ENCODE measurements around the gene LDB2. TPM values are rescaled to one million over a fixed set of nuclear protein-coding genes. Genes with fewer than 3 reads are reported as not detected.

The LDB2 gene
- total RNA-seq, 1 donor from 2014 or later = 4.9 TPM

GRCh38 chr4:16857425-16857824 lies 41.0 kb downstream of the LDB2 start:
- Histone ChIP-seq H3K79me2 (ENCODE audit: insufficient read depth, low read length) (no peaks in the 10 kb centered on the region), H4K20me1 (ENCODE audit: insufficient read depth, low read length) (no peaks in the 10 kb centered on the region), H2AFZ (ENCODE audit: low read depth, low read length) (no peak overlapping the region), H3K36me3 (ENCODE audit: insufficient read depth, low read length) (no peaks in the 10 kb centered on the region), H3K4me2 (ENCODE audit: low read length) (no peak overlapping the region), H3K4me1 (ENCODE audit: insufficient read depth, low read length) (peaks cover 36% of the 10 kb centered on the region), H3K9ac (ENCODE audit: low read length) (no peak overlapping the region), H3K27ac (ENCODE audit: low read depth, low read length) (no peak overlapping the region), H3K27me3 (ENCODE audit: insufficient read depth, low read length) (no peaks in the 10 kb centered on the region), H3K9me3 (ENCODE audit: insufficient read depth, low read depth, low read length) (no peaks in the 10 kb centered on the region), H3K4me3 (ENCODE audit: insufficient read depth, low read depth, low read length) (no peak overlapping the region)
- Mint-ChIP-seq H3K9me3 (ENCODE audit: unreplicated experiment) (no peaks in the 10 kb centered on the region), H3K27me3 (ENCODE audit: low read depth, unreplicated experiment) (no peaks in the 10 kb centered on the region), H3K4me3 (ENCODE audit: unreplicated experiment) (no peak overlapping the region), H3K27ac (ENCODE audit: unreplicated experiment) (peak overlapping the region; percentile 93), H3K4me1 (ENCODE audit: low read depth, unreplicated experiment) (peaks cover 40% of the 10 kb centered on the region), H3K36me3 (ENCODE audit: low read depth, unreplicated experiment) (no peaks in the 10 kb centered on the region)
- TF ChIP-seq, protein P1, sequence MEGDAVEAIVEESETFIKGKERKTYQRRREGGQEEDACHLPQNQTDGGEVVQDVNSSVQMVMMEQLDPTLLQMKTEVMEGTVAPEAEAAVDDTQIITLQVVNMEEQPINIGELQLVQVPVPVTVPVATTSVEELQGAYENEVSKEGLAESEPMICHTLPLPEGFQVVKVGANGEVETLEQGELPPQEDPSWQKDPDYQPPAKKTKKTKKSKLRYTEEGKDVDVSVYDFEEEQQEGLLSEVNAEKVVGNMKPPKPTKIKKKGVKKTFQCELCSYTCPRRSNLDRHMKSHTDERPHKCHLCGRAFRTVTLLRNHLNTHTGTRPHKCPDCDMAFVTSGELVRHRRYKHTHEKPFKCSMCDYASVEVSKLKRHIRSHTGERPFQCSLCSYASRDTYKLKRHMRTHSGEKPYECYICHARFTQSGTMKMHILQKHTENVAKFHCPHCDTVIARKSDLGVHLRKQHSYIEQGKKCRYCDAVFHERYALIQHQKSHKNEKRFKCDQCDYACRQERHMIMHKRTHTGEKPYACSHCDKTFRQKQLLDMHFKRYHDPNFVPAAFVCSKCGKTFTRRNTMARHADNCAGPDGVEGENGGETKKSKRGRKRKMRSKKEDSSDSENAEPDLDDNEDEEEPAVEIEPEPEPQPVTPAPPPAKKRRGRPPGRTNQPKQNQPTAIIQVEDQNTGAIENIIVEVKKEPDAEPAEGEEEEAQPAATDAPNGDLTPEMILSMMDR (IDR thresholded peaks at IDR 0.05; ENCODE audit: insufficient read depth, low read depth, low read length) = no peak
- no peak for TF ChIP-seq EZH2 (IDR thresholded peaks at IDR 0.05; ENCODE audit: insufficient read depth, low read length)
- FAIRE-seq (no peak), DNase-seq (ENCODE audit: low read depth) (no peak)

GRCh38 chr4:16853640-16854039 lies 44.8 kb downstream of the LDB2 start:
- no peak for TF ChIP-seq EZH2 (IDR thresholded peaks at IDR 0.05; ENCODE audit: insufficient read depth, low read length)
- TF ChIP-seq, protein P1 (IDR thresholded peaks at IDR 0.05; ENCODE audit: insufficient read depth, low read depth, low read length) = no peak
- Histone ChIP-seq H2AFZ (ENCODE audit: low read depth, low read length) (no peak overlapping the region), H3K9ac (ENCODE audit: low read length) (no peak overlapping the region), H3K9me3 (ENCODE audit: insufficient read depth, low read depth, low read length) (no peaks in the 10 kb centered on the region), H3K4me3 (ENCODE audit: insufficient read depth, low read depth, low read length) (no peak overlapping the region), H4K20me1 (ENCODE audit: insufficient read depth, low read length) (no peaks in the 10 kb centered on the region), H3K79me2 (ENCODE audit: insufficient read depth, low read length) (no peaks in the 10 kb centered on the region), H3K4me1 (ENCODE audit: insufficient read depth, low read length) (peaks cover 11% of the 10 kb centered on the region), H3K4me2 (ENCODE audit: low read length) (no peak overlapping the region), H3K27me3 (ENCODE audit: insufficient read depth, low read length) (no peaks in the 10 kb centered on the region), H3K36me3 (ENCODE audit: insufficient read depth, low read length) (no peaks in the 10 kb centered on the region), H3K27ac (ENCODE audit: low read depth, low read length) (no peak overlapping the region)
- no peak for DNase-seq (ENCODE audit: low read depth)
- Mint-ChIP-seq H3K36me3 (ENCODE audit: low read depth, unreplicated experiment) (no peaks in the 10 kb centered on the region), H3K4me3 (ENCODE audit: unreplicated experiment) (no peak overlapping the region), H3K27ac (ENCODE audit: unreplicated experiment) (no peak overlapping the region), H3K4me1 (ENCODE audit: low read depth, unreplicated experiment) (peaks cover 13% of the 10 kb centered on the region), H3K9me3 (ENCODE audit: unreplicated experiment) (peaks cover 3% of the 10 kb centered on the region), H3K27me3 (ENCODE audit: low read depth, unreplicated experiment) (no peaks in the 10 kb centered on the region)
- no peak for FAIRE-seq

- Mint-ChIP-seq H3K4me3 (ENCODE audit: unreplicated experiment) (no peak overlapping the region), H3K4me1 (ENCODE audit: low read depth, unreplicated experiment) (peaks cover 6% of the 10 kb centered on the region), H3K36me3 (ENCODE audit: low read depth, unreplicated experiment) (no peaks in the 10 kb centered on the region), H3K27ac (ENCODE audit: unreplicated experiment) (no peak overlapping the region), H3K27me3 (ENCODE audit: low read depth, unreplicated experiment) (no peaks in the 10 kb centered on the region), H3K9me3 (ENCODE audit: unreplicated experiment) (peaks cover 3% of the 10 kb centered on the region)
- no peak overlapping the region for H2AFZ ChIP-seq (ENCODE audit: low read depth, low read length)
- no peaks in the 10 kb centered on the region for H3K27me3 ChIP-seq (ENCODE audit: insufficient read depth, low read length)
- H3K4me3 ChIP-seq (ENCODE audit: insufficient read depth, low read depth, low read length) = no peak overlapping the region
- no peak for TF ChIP-seq EZH2 (IDR thresholded peaks at IDR 0.05; ENCODE audit: insufficient read depth, low read length)
- TF ChIP-seq, protein P1 (IDR thresholded peaks at IDR 0.05; ENCODE audit: insufficient read depth, low read depth, low read length) = no peak
- no peaks in the 10 kb centered on the region for H4K20me1 ChIP-seq (ENCODE audit: insufficient read depth, low read length)
- no peak for DNase-seq (ENCODE audit: low read depth)
- no peak overlapping the region for H3K9ac ChIP-seq (ENCODE audit: low read length)
- H3K9me3 ChIP-seq (ENCODE audit: insufficient read depth, low read depth, low read length) = no peaks in the 10 kb centered on the region
- H3K79me2 ChIP-seq (ENCODE audit: insufficient read depth, low read length) = no peaks in the 10 kb centered on the region
- H3K4me1 ChIP-seq (ENCODE audit: insufficient read depth, low read length) = peaks cover 4% of the 10 kb centered on the region
- no peaks in the 10 kb centered on the region for H3K36me3 ChIP-seq (ENCODE audit: insufficient read depth, low read length)
- H3K27ac ChIP-seq (ENCODE audit: low read depth, low read length) = no peak overlapping the region
- FAIRE-seq = no peak
- no peak overlapping the region for H3K4me2 ChIP-seq (ENCODE audit: low read length)
Observed at GRCh38 chr4:16852644-16853043, 45.8 kb downstream of the LDB2 start.

Data from astrocyte (in vitro differentiated cells and primary cell).